ENCODE measurements around the gene PEX10.

DNA sequence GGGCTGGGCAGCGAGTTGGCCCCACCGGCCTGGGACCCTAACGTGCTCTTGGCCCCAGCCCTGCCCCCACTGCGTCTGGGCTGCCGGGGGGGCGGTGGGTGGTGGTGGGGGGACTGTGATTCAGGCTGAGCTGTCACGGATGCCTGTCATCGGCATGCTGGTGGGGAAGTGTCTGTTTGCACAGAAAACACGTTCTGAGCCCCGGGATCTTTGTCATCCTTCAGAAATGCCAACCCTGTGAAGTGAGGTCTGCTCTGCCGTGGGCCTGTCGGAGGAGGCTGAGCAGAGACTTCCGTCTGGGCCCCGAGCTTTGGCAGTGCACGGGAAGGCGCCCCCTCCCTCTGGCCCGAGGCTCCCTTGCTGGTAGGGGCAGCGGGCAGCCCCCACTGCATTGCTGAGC, 39.4 kb upstream of the PEX10 start:
- no peak for TF ChIP-seq POLR2A (IDR thresholded peaks at IDR 0.05; ENCODE audit: extremely low read depth, insufficient read length)
- TF ChIP-seq, protein P1, sequence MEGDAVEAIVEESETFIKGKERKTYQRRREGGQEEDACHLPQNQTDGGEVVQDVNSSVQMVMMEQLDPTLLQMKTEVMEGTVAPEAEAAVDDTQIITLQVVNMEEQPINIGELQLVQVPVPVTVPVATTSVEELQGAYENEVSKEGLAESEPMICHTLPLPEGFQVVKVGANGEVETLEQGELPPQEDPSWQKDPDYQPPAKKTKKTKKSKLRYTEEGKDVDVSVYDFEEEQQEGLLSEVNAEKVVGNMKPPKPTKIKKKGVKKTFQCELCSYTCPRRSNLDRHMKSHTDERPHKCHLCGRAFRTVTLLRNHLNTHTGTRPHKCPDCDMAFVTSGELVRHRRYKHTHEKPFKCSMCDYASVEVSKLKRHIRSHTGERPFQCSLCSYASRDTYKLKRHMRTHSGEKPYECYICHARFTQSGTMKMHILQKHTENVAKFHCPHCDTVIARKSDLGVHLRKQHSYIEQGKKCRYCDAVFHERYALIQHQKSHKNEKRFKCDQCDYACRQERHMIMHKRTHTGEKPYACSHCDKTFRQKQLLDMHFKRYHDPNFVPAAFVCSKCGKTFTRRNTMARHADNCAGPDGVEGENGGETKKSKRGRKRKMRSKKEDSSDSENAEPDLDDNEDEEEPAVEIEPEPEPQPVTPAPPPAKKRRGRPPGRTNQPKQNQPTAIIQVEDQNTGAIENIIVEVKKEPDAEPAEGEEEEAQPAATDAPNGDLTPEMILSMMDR (IDR thresholded peaks at IDR 0.05; ENCODE audit: low read depth, low read length): no peak
- TF ChIP-seq, protein P2, sequence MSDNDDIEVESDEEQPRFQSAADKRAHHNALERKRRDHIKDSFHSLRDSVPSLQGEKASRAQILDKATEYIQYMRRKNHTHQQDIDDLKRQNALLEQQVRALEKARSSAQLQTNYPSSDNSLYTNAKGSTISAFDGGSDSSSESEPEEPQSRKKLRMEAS (IDR thresholded peaks at IDR 0.05; ENCODE audit: low read depth, low read length): no peak
